Measurements from ENCODE around the gene ATP11A. TPM values are rescaled to one million over a fixed set of nuclear protein-coding genes. Genes with fewer than 3 reads are reported as not detected.
"Not testable (repeated sequence)": the region's sequence is repeated elsewhere in the genome, so short reads cannot be mapped to it uniquely, and the experiment has no call there.

The ATP11A gene
- total RNA-seq, 2 donors from 2014 or later: 33.1 to 53.7 TPM

DNA sequence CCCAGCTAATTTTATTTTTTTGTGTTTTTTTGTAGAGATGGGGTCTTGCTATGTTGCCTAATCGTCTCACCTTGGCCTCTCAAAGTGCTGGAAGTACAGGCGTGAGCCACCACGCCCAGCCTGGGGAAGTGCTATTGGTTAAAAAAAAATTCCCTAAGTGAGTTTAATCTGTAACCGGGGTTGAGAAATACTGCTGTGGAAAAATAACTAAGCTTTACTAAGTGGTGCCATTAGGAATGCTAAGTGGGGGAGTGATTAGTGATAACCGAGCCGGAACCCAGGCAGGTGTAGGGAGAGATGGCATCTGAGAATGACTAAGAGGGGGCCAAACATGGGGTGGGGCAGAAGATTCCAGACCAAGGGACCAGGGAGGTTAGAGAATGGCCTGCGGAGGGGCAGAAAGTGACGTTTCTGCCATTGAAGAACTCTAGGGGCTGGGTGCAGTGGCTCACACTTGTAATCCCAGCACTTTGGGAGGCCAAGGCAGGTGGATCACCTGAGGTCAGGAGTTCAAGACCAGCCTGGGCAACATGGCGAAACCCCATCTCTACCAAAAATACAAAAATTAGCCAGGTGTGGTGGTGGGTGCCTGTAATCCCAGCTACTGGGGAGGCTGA is 4.5 kb upstream of the ATP11A start:
- ATAC-seq; H3K27ac Mint-ChIP-seq; H3K9me3 Mint-ChIP-seq; DNase-seq (ENCODE audit: low spot score in 2 of 2): not testable (repeated sequence)
- H3K36me3 Mint-ChIP-seq: peaks cover 0 to 11% of the 10 kb centered on the region in 2 donors

DNA sequence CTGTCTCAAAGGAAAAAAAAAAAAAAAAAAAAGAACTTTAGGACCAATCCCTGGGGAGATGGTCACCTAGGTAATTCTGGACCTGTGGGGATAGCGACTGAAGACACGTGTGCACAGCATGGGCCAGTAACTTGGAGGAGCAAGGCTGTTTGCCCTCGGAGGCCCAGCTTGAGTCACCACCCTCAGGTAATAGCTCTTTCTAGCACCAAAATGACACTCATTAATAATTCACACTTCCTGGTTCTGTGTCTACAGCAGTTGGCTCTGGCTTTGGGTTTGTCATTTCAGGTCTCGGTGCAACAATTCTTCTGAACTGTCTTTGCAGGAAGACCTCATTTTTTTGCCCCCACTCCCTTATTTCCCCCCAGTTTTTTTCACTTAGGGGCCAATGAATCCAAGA is 3.9 kb upstream of the ATP11A start:
- DNase-seq (ENCODE audit: low spot score in 2 of 2) (no peak), ATAC-seq (no peak)
- no peaks in the 10 kb centered on the region for H3K9me3 Mint-ChIP-seq
- no peak overlapping the region for H3K27ac Mint-ChIP-seq
- H3K36me3 Mint-ChIP-seq: peaks cover 0 to 11% of the 10 kb centered on the region in 2 donors

DNA sequence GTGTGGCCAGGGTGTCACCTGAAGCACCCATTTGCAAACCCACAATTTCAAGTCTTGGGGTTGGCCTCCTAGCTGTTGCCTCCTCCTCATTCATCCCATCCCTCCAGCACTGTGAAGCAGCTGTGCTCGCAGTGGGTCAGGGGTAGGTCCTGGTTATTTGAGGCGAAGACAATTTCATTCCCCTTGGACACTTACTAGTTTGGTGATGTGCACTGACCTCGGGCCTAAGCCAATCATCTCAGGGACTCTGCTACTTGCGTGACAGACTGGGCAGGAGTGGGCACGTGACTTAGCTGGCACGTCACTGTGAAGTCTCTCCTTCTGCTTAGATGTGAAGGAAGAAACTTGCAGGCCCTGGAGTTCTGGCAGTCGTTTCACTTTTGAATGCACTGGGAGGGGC is 3.5 kb upstream of the ATP11A start:
- no peak for ATAC-seq
- Mint-ChIP-seq H3K36me3 (peaks cover 0 to 11% of the 10 kb centered on the region in 2 donors), H3K9me3 (no peaks in the 10 kb centered on the region), H3K27ac (no peak overlapping the region)
- DNase-seq (ENCODE audit: low spot score in 2 of 2): no peak

DNA sequence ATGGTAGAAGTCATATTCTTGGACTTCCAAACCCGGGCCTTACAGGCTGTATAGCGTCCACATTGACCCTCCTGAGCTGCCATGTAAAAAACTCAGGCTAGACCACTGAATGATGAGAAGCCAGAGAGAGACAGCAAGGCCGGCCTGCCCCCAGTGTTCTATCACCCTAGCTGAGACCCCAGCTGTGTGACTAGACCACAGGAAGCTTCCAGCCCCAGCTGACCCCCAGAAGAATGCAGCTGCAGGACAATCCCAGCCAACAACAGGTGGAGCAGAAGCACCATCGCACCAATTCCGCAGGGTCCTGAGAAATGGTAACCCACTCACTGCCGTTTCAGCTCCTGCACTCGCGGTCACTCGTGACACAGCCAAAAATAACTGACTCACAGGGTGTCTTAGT is 2.9 kb upstream of the ATP11A start:
- Mint-ChIP-seq H3K27ac (no peak overlapping the region), H3K9me3 (no peaks in the 10 kb centered on the region), H3K36me3 (peaks cover 0 to 11% of the 10 kb centered on the region in 2 donors)
- DNase-seq (ENCODE audit: low spot score in 2 of 2) (no peak), ATAC-seq (no peak)

DNA sequence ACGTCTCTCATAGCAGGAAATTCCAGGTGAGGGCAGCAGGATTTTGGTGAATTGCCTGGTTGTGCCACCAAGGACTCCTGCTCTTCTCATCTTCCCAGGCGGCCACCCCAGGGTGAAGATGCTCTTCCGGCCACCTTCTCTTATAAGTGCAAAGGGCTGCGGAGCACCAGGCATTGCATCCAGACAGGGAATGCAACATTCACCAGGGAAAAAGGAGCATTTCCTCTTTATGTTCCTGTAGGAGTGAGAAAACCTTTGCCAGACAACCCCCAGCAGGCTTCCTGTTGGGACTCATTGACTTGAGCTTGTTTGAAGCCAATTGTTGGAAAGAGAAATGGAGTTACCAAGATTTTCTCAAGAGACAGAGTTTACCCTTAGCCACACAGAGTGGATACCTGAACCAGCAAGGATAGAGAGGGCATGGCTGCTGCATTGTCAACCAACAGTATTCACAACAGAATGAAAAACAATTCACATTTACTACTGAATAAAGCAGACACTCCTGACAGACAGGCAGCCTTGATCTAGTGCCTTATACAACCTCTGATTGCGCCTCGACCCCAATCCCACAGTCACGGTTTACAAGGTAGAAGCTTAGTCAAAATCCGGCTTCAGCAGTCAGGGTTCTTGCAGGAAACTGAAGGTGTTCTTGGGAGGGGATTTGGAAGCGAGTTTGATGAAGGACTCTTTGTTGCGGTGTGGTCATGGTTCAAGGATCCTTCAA is 1.8 kb upstream of the ATP11A start:
- Mint-ChIP-seq H3K36me3 (peaks cover 0 to 11% of the 10 kb centered on the region in 2 donors), H3K27ac (peak overlapping the region; percentile 75 to 77), H3K9me3 (no peaks in the 10 kb centered on the region)
- ATAC-seq (peak in 1 of 2 donors; percentile 0), DNase-seq (ENCODE audit: low spot score in 2 of 2) (no peak)

DNA sequence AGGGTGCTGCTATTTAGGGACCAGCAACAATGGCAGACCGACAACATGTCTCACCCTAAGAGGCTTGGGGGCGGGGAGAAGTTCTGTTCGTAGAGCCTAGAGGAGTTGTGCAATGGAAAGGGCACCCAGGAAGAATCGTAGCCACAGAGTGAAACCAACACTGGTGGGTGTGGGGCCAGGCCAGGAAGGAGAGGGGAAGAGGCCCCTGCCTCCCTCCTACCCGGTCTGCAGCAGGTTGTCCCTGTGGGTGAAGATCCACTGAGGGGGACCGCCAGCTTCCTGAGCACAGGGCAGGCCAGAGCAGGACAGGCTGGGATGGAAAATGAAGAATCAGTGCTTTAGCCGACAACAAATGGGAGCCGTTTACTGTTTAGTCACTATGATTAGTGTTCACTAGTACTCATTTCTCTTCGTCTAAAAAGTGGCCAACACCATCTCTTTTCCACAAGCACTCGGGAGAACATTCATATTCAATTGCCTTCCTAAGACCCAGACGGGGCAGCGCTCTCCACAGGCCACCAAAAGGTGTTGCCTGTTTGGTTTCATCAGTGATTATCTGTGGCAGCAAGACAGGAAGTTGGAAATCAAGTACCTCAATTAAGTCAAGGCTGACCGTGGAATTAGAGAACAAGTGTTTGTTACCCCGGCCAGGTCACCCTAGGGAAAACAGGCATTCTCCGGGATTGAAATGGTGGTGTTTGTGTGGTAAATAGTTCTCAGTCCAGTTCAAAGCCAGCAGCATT is 1.1 kb upstream of the ATP11A start:
- peak; percentile 46 to 49 for ATAC-seq
- H3K36me3 Mint-ChIP-seq: peaks cover 0 to 11% of the 10 kb centered on the region in 2 donors
- H3K27ac Mint-ChIP-seq: peak overlapping the region; percentile 75 to 77
- H3K9me3 Mint-ChIP-seq: no peaks in the 10 kb centered on the region
- DNase-seq (ENCODE audit: low spot score in 2 of 2): peak; percentile 59 to 61

DNA sequence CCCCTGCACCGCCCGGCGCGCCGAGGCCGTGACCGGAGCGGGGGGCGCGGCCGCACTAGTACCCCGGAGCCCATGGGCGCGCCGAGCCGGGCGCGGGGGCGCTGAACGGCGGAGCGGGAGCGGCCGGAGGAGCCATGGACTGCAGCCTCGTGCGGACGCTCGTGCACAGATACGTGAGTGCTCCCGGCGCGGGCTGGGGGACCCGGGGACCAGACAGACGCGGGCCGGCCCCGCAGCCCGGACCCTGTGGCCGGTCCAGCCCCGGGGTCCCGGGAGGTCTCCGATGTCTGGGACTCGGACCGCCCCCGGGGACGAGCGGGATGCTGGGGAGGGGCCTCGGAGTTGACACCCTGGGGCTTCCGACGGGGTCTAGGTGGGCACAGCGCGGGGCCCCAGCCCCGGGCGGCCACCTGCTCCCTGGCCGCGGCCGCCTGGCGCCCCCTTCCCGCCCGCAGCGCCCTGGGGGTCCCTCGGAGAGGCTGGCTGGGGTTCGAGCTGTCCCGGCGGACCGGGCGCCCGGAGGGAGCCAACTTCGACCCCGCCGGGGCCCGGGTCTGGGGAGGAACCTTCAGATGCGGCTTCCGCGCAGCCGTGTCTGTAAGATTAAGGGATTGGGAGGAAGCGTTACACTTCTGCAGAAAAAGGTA is 568 bp downstream of the ATP11A start:
- Mint-ChIP-seq H3K9me3 (no peaks in the 10 kb centered on the region), H3K27ac (peak overlapping the region in 1 of 2 donors; percentile 82), H3K36me3 (peaks cover 0 to 11% of the 10 kb centered on the region in 2 donors)
- peak; percentile 39 to 60 for DNase-seq (ENCODE audit: low spot score in 2 of 2)
- ATAC-seq: peak; percentile 18 to 30

DNA sequence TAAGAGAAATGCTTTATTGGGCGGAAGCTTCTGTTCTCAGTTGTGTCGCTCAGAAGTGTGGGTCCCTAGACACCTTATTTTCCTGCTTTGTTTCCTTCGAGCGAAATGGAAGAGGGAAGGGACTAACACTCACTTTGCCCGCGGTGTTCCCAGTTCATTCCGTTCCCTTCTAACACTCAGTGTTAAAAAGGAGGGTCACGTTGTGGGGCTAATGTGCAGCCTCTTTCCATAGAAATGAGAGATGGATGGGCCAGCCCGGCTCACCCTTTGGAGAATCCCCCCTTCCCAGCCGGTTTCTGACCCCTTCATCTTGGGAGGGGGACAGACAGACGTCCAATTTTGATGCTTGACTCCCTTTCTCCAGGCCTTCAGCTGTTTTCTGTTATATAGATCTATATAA is 2.3 kb downstream of the ATP11A start:
- Mint-ChIP-seq H3K36me3 (peaks cover 0 to 11% of the 10 kb centered on the region in 2 donors), H3K9me3 (no peaks in the 10 kb centered on the region), H3K27ac (peak overlapping the region in 1 of 2 donors; percentile 45)
- ATAC-seq (no peak), DNase-seq (ENCODE audit: low spot score in 2 of 2) (no peak)

DNA sequence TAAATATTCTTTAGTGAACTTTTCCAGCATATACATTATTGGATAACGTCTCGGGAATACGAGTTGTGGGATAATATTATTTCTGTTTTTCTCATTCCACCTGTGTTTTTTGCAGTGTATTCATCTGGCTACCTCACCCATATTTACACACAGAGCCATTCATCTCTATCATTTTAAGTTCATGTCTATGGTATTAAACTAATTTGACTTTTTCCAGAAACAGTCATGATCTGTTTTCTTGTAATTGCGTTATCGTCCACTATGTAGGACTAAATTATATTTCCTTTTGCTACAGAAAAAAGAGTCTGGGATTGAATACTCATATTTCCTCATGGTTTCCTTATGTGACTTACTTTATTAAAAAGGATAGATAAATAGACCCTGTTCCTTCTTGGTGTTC is 2.7 kb downstream of the ATP11A start:
- DNase-seq (ENCODE audit: low spot score in 2 of 2) (no peak), ATAC-seq (no peak)
- no peaks in the 10 kb centered on the region for H3K9me3 Mint-ChIP-seq
- no peak overlapping the region for H3K27ac Mint-ChIP-seq
- H3K36me3 Mint-ChIP-seq: peaks cover 0 to 11% of the 10 kb centered on the region in 2 donors

DNA sequence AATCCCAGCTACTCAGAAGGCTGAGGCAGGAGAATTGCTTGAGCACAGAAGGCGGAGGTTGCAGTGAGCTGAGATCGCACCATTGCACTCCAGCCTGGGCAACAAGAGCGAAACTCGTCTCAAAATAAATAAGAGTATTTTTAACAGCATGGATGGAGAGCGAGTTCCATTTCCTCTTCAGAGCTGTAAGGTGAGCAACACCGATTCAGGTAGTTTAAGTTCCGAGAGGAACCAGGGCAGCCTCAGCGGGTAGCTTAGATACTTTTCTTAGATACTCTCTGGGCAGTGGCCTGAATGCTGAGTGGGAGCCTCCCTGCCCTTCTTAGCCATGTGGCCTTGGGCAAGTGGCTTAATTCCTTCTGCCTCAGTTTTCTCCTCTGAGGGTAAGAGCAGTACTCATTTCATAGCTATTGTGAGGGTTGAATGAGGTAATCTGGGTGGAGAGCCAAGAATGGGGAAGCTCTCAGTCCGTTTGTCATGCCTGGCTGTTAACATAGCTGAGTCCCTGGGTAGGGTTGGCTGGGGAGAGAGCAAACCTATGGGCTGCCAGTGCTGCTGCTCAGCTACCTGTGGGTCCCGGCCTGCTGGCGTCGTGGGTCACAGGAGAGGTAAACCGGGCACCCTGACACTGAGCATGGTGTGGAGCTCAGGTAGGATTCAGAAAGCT is 4.1 kb downstream of the ATP11A start:
- Mint-ChIP-seq H3K27ac (no peak overlapping the region), H3K36me3 (no peaks in the 10 kb centered on the region), H3K9me3 (no peaks in the 10 kb centered on the region)
- ATAC-seq (no peak), DNase-seq (ENCODE audit: low spot score in 2 of 2) (no peak)

DNA sequence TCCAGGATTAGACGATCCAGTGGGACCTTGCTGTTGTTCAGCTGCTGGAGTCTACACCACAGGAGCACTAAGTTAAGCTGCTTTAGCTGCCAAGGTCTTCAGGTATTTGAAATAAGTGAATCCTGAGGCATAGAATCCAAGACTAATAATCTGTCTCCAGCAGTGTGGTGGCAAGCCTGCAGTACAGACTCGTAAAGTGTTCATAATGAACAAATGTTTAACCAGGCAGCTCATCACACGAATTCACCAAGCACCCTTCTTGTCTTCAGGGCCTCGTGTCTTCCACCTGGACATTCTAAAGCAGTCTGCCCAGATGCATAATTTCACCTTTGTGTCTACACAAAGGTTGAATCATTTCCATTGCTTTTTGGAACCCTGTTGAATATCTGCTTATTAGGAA is 5.3 kb downstream of the ATP11A start:
- no peak for ATAC-seq
- Mint-ChIP-seq H3K36me3 (no peaks in the 10 kb centered on the region), H3K9me3 (no peaks in the 10 kb centered on the region), H3K27ac (no peak overlapping the region)
- DNase-seq (ENCODE audit: low spot score in 2 of 2): no peak

DNA sequence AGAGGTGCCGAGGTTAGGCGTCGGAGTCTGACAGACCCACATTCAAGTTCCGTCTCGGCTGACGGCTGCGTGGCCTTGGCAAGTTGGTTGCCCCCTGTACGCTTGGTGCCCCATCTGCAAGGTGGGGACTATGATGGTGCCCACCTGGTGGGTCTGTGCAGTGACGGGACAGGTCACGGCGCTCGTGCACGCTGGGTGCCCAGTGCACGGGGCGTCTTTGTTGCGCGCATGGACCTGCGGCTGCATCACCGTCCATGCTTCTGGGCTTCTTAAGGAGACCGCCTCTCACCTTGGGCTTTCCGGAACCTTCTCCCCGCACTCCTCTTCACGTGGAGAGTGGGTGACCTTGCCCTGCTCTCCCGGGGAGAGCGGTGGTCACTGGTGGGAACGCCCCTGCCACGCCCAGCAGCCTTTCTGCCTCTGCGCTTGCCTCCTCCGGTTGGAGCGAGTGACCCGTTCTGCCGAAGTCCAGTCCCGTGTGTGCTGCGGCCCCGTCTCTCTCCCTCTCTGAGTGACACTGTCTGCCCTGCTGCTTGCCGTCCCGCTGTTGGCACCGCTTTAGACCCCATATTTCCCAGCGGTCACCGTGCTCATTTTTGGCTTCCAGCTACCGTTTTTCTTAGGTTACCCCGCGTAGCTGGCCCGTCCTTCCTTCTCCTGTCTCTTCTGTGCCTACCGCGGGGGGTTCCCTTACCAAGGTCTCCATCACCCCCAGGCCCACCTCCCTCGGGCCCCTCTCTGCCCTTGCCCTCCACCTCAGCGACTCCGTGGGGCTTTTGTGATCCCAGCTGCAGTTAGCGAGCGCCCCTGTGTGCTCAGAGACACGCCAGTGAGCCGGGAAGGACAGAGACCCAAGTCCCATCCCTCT is 6.4 kb downstream of the ATP11A start:
- ATAC-seq (no peak), DNase-seq (ENCODE audit: low spot score in 2 of 2) (no peak)
- no peaks in the 10 kb centered on the region for H3K36me3 Mint-ChIP-seq
- H3K9me3 Mint-ChIP-seq: no peaks in the 10 kb centered on the region
- H3K27ac Mint-ChIP-seq: no peak overlapping the region

DNA sequence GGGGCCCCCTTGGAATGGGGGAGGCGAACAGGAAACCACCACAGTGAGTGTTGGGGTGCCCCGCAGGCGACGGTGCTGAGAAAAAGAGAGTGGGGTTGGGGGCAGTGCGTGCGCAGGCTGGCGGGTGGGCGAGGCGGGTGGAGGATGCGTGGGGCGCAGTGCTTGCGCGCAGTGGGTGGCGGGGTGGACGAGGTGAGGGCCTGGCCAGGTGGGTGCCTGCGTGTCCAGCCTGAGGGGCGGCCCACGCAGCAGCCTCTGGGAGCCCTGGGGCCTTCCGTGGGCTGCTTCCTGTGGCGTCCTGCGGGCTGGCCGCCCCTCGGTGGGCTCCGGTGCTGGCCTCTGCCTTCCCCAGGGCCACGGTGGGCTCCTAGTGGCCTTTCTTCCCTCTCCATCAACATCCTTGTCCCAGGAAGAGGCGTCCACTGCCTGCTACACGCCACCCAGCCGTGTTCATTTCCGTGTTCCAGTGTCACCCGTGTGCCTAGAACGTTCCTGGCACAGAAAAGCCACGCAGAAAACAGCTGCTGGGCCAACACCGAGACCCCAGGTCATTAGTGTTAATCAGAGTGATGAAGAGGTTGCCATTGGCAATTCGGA is 7.1 kb downstream of the ATP11A start:
- Mint-ChIP-seq H3K27ac (no peak overlapping the region), H3K9me3 (no peaks in the 10 kb centered on the region), H3K36me3 (no peaks in the 10 kb centered on the region)
- ATAC-seq: no peak
- DNase-seq (ENCODE audit: low spot score in 2 of 2): no peak

DNA sequence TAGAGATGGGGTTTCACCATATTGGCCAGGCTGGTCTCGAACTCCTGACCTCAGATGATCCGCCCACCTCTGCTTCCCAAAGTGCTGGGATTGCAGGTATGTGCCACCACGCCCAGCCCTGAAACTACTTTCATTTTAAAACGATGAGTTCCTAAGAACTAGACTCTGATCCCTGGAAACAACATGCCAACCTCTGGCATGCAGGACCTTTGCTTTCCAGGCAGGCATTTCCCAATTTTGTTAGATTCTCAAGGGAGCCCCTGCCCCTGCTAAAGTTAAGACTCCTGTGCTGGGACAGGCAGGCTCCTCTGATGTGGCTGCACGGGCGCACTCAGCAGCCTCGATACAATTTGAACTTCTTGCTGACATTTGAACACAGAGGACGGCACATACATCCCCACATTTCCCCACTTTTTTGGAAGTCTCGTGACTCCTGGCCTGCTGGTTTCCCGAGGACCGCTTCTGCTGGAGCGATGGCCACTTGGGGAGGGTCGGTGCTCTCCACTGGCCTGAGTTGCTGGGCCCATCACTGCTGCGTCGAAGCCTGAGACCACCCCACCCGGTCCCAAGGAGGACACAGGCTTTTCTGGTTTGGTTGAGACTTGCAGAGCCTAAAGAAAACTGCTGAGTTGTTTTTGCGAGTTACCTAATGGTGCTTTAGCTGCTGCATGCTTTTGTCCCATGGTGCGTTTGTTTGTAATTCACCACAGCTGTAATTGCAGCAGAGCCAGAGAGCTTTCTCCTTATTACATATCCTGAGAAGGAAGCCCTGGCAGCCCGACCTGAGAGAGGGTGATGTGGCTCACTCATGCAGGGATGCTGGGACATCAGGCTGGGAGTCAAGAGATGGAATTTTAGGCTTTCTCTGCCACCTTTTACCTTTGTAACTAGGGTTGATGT is 8.2 kb downstream of the ATP11A start:
- no peaks in the 10 kb centered on the region for H3K36me3 Mint-ChIP-seq
- H3K9me3 Mint-ChIP-seq: no peaks in the 10 kb centered on the region
- ATAC-seq (no peak), DNase-seq (ENCODE audit: low spot score in 2 of 2) (no peak)
- H3K27ac Mint-ChIP-seq: no peak overlapping the region

All from activated naive CD4-positive, alpha-beta T cell treated with anti-CD3 and anti-CD28 coated beads, Interleukin-2, amount 50 U/mL, for 72 hours (primary cell).